GM06990 (cell line): ENCODE measurements around the gene GABRQ.
"Not testable (repeated sequence)": the region's sequence is repeated elsewhere in the genome, so short reads cannot be mapped to it uniquely, and the experiment has no call there.

Experiments
- DNase-seq: peaks from one replicate; pipeline ENCODE4 v3.0.0-alpha.2; 2011; ENCODE audit not compliant: insufficient read length; ENCODE audit errors: extremely low read depth
- H3K27me3 ChIP-seq: replicated peaks from 2 replicates; pipeline ENCODE4 v1.6.0; 2011; ENCODE audit warnings: low read length; ENCODE audit not compliant: control insufficient read depth, insufficient read depth
- H3K36me3 ChIP-seq: 2 replicates; pipeline ENCODE4 v1.5.1; 2011; ENCODE audit warnings: low read length; ENCODE audit not compliant: control insufficient read depth, insufficient read depth
- H3K4me3 ChIP-seq: replicated peaks from 2 replicates; pipeline ENCODE4 v1.5.1; 2011; ENCODE audit warnings: low read depth, mild to moderate bottlenecking, control low read depth, low read length
- CTCF ChIP-seq: IDR thresholded peaks from 2 replicates; pipeline ENCODE4 v1.5.1; 2011; ENCODE audit warnings: low read length, control low read depth, mild to moderate bottlenecking, inconsistent platforms; ENCODE audit not compliant: insufficient read depth, poor library complexity, severe bottlenecking

The GABRQ gene

DNA sequence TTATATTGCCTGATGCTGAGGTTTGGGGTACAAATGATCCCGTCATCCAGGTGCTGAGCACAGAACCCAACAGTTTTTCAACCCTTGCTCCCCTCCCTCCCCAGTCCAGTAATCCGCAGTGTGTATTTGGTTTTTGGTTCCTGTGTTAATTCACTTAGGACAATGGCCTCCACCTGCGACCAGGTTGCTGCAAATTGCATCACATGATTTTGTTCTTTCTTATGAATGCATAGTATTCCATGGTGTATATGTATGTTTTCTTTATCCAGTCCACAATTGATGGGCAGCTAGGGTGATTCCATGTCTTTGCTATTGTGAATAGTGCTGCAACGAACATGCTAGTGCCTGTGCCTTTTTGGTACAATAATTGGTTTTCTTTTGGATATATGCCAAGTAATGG lies 25.4 kb downstream of the GABRQ start:
- H3K4me3 ChIP-seq = no peak overlapping the region
- H3K27me3 ChIP-seq = no peaks in the 10 kb centered on the region
- no peak for TF ChIP-seq CTCF
- no peak for DNase-seq
- no peaks in the 10 kb centered on the region for H3K36me3 ChIP-seq

DNA sequence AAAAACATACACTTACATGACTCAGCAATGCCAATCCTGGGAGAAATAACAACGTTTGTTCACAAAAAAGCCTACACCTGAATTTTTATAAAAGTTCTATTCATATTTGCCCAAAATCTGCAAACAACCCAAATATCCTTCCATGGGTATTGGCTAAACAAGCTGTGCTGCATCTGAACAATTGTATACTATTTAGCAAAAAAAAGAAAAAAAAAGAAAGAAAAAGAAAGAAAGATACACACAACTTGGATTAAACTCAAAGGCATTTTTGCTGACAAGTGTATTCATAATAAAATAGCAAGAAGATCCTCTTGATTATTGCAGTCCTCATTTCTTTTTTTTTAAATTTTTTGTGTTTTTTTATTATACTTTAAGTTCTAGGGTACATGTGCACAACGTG lies 36.4 kb downstream of the GABRQ start:
- no peak for TF ChIP-seq CTCF

GRCh38 chrX:152674652-152675051 lies 37.0 kb downstream of the GABRQ start:
- not testable (repeated sequence) for H3K4me3 ChIP-seq, H3K36me3 ChIP-seq, H3K27me3 ChIP-seq, DNase-seq

More for the DNA sequence above, 36.4 kb downstream of the GABRQ start:
- no peaks in the 10 kb centered on the region for H3K36me3 ChIP-seq
- no peak overlapping the region for H3K4me3 ChIP-seq
- H3K27me3 ChIP-seq = no peaks in the 10 kb centered on the region
- no peak for DNase-seq

- not testable (repeated sequence) for H3K27me3 ChIP-seq, DNase-seq, H3K4me3 ChIP-seq, H3K36me3 ChIP-seq
Observed at GRCh38 chrX:152681012-152681411, 43.3 kb downstream of the GABRQ start.

DNA sequence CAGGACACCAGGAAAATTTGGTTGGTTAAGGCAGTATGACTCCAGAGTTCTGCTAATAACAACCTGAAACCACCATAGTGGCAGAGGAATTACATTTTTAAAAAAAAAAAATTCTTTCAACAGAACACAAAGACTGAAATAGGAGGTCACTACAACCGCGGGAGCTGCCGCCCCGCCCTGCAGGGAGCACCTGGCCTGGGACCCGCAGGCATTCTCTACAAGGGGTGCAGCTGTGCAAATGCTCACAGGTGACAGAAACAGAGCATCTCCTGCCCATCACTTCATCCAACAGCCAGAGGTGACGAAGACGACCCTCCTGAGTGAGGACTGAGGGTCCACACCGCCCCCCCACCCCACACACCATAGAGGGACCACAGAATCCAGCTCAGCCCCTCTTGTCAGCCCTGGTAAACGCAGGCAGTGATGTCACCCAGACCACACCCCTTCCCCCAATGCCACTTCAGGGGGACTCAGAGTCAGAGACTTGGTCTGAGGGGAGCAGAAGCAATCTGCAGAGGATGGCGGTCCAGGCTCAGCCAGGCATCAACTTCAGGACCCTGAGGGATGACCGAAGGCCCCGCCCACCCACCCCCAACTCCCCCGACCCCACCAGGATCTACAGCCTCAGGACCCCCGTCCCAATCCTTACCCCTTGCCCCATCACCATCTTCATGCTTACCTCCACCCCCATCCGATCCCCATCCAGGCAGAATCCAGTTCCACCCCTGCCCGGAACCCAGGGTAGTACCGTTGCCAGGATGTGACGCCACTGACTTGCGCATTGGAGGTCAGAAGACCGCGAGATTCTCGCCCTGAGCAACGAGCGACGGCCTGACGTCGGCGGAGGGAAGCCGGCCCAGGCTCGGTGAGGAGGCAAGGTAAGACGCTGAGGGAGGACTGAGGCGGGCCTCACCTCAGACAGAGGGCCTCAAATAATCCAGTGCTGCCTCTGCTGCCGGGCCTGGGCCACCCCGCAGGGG lies 60.5 kb downstream of the GABRQ start, which contains the start of gene MAGEA3:
Gene MAGEA3, plus strand, starts transcription at position 843 of the 980 bp plus-strand sequence. CDS start 2,039 bp downstream, outside the sequence.
- H3K4me3 ChIP-seq, H3K27me3 ChIP-seq, H3K36me3 ChIP-seq, DNase-seq: not testable (repeated sequence)

GRCh38 chrX:152700390-152700789 lies 62.7 kb downstream of the GABRQ start:
- not testable (repeated sequence) for DNase-seq, H3K4me3 ChIP-seq, H3K27me3 ChIP-seq, H3K36me3 ChIP-seq

DNA sequence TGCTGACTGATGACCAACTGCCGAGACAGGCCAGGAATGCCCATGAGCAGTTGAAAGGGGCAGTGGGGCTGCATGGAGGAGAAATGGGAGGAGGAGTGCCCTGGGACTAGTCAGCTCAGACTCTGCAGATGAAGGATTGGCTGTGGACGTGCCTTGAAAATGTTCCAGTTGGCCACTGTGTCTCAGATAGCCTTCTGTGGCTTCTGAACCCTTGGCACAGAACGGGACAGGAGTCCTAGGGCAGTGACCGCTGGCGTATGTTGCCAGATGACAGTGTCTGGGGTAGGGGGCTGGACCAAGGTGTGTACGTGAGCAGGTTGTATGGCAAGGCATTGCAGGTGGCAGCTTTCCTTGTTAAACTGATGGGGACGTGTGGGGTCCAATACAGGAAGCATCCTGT lies 68.8 kb downstream of the GABRQ start:
- not testable (repeated sequence) for H3K36me3 ChIP-seq, H3K27me3 ChIP-seq, DNase-seq, H3K4me3 ChIP-seq
